HS-5 (cell line): ENCODE measurements around the gene EIF4E1B.
"Not testable (repeated sequence)": the region's sequence is repeated elsewhere in the genome, so short reads cannot be mapped to it uniquely, and the experiment has no call there.

Source experiments
- DNase-seq: peaks from one replicate; pipeline ENCODE4 v3.0.0-alpha.2; 2012; ENCODE audit warnings: low read depth

Gene EIF4E1B

GRCh38 chr5:176629853-176630680, at the start of gene EIF4E1B, which contains the start of gene SNCB:
Gene EIF4E1B (plus strand): TSS chr5:176630675. CDS start chr5:176642788, 12,113 bp downstream.
Gene SNCB (minus strand): TSS chr5:176630534. CDS start chr5:176629654, 880 bp downstream.
- DNase-seq = no peak

- no peak for DNase-seq
These were observed 49.1 kb upstream of the EIF4E1B start for GRCh38 chr5:176581361-176581760.

- no peak for DNase-seq
These were observed 47.4 kb upstream of the EIF4E1B start for GRCh38 chr5:176583076-176583475.

- no peak for DNase-seq
These were observed 43.1 kb upstream of the EIF4E1B start for GRCh38 chr5:176587398-176587797.

GRCh38 chr5:176588297-176588696, 42.2 kb upstream of the EIF4E1B start:
- no peak for DNase-seq

GRCh38 chr5:176589039-176589769, 41.3 kb upstream of the EIF4E1B start:
- no peak for DNase-seq

GRCh38 chr5:176590035-176590717, 40.3 kb upstream of the EIF4E1B start:
- DNase-seq = no peak

GRCh38 chr5:176591667-176592066, 38.8 kb upstream of the EIF4E1B start:
- DNase-seq = not testable (repeated sequence)

GRCh38 chr5:176592573-176592972, 37.9 kb upstream of the EIF4E1B start:
- no peak for DNase-seq

GRCh38 chr5:176593273-176593869, 37.1 kb upstream of the EIF4E1B start:
- DNase-seq = no peak

- DNase-seq = no peak
These were observed 35.9 kb upstream of the EIF4E1B start for GRCh38 chr5:176594554-176594953.

- no peak for DNase-seq
These were observed 35.0 kb upstream of the EIF4E1B start for GRCh38 chr5:176595386-176595943.

GRCh38 chr5:176596069-176596644, 34.3 kb upstream of the EIF4E1B start:
- no peak for DNase-seq

GRCh38 chr5:176596689-176597416, 33.6 kb upstream of the EIF4E1B start:
- no peak for DNase-seq

- DNase-seq = no peak
These were observed 32.8 kb upstream of the EIF4E1B start for GRCh38 chr5:176597417-176598389.

GRCh38 chr5:176599749-176600430, 30.6 kb upstream of the EIF4E1B start:
- not testable (repeated sequence) for DNase-seq

- no peak for DNase-seq
These were observed 28.5 kb upstream of the EIF4E1B start for GRCh38 chr5:176601901-176602482.

GRCh38 chr5:176603091-176603490, 27.4 kb upstream of the EIF4E1B start:
- no peak for DNase-seq

- no peak for DNase-seq
These were observed 24.4 kb upstream of the EIF4E1B start for GRCh38 chr5:176606032-176606431.
